K562 (cell line): ENCODE results near the gene BMI1. TPM values are rescaled to one million over a fixed set of nuclear protein-coding genes. Genes with fewer than 3 reads are reported as not detected.
A peak's percentile ranks its signal among the peaks of the same experiment; 100 is the strongest.

Experiments
- ATAC-seq: fragments of 200-7000 bp; cut with Tn5 transposase; 3 replicates; pipeline ENCODE4 v1.9.1; 2020; ENCODE audit warnings: moderate library complexity
- BruUV-seq: library from RNA; stranded (reverse); fragments of 400-500 nt; replicated peaks from 2 replicates; lab custom pipeline; 2021; lab: Mats Ljungman, UMichigan
- CTCF ChIA-PET: fragments of 300-600 bp; formaldehyde crosslinking; extraction: SDS; loops from one replicate; lab custom pipeline; 2021; ENCODE audit warnings: low intra/inter-chr PET ratio; lab: Yijun Ruan, JAX
- POLR2A ChIA-PET: fragments of 300-600, 350-650 bp; sonication (Branson Sonifier 250); formaldehyde crosslinking; extraction: SDS; loops from one replicate; lab custom pipeline; 2021; ENCODE audit warnings: antibody characterized with exemption, inconsistent platforms; lab: Yijun Ruan, JAX
- DNase-seq, 4 experiments: peaks; one replicate each; pipeline versions ENCODE4 v3.0.0 to v3.0.0-alpha.2; 2011 to 2018; ENCODE audit warnings: low spot score in 3 of 4, mixed read lengths in 3 of 4; ENCODE audit errors: extremely low read depth in 1 of 4
- FAIRE-seq: peaks from 2 replicates; lab custom pipeline; 2011; peaks lifted over from hg19 to GRCh38; lab: Jason Lieb, UNC
- H2AFZ ChIP-seq: 2 replicates; pipeline ENCODE4 v1.6.0; 2011; ENCODE audit warnings: low read depth, low read length, control low read depth, inconsistent platforms
- H3K27ac ChIP-seq: fragments of 200-600 bp; 3 replicates; pipeline ENCODE4 v1.8.0; 2011; ENCODE audit warnings: low read depth, mild to moderate bottlenecking, control low read depth, inconsistent platforms, low read length, moderate library complexity, mixed read lengths; ENCODE audit errors: extremely low read depth
- H3K27me3 ChIP-seq, 2 experiments: fragments of 300-600 bp in 1 of 2; 2 replicates in 1 of 2; 3 replicates in 1 of 2; pipeline versions ENCODE4 v1.6.0 to v1.8.0; 2011; ENCODE audit warnings: inconsistent platforms in 2 of 2, low read length in 2 of 2, mild to moderate bottlenecking in 1 of 2, mixed read lengths in 1 of 2, moderate library complexity in 1 of 2; ENCODE audit not compliant: control insufficient read depth in 2 of 2, insufficient read depth in 2 of 2
- H3K36me3 ChIP-seq: fragments of 300-600 bp; 3 replicates; pipeline ENCODE4 v1.8.0; 2011; ENCODE audit warnings: mild to moderate bottlenecking, low read length, inconsistent platforms; ENCODE audit not compliant: control insufficient read depth, insufficient read depth
- H3K4me1 ChIP-seq, 2 experiments: fragments of 200-600 bp in 1 of 2; replicated peaks in 1 of 2; 2 replicates in 1 of 2; 3 replicates in 1 of 2; pipeline versions ENCODE4 v1.5.1 to v1.8.0; 2011; ENCODE audit warnings: inconsistent platforms in 2 of 2, low read length in 2 of 2, mild to moderate bottlenecking in 1 of 2, mixed read lengths in 1 of 2, moderate library complexity in 1 of 2; ENCODE audit not compliant: control insufficient read depth in 2 of 2, insufficient read depth in 2 of 2
- H3K4me2 ChIP-seq: 2 replicates; pipeline ENCODE4 v1.6.1; 2011; ENCODE audit warnings: low read length, control low read depth, inconsistent platforms, mixed read lengths; ENCODE audit not compliant: insufficient read depth
- H3K4me3 ChIP-seq: fragments of 200-600 bp; sonication (generic), shearing (Covaris generic); 2 replicates; pipeline ENCODE4 v1.5.1; 2016; ENCODE audit warnings: control low read depth, inconsistent platforms
- H3K79me2 ChIP-seq: fragments of 200-600 bp; 3 replicates; pipeline ENCODE4 v1.8.0; 2011; ENCODE audit warnings: low read length, inconsistent platforms; ENCODE audit not compliant: control insufficient read depth, insufficient read depth
- H3K9ac ChIP-seq, 2 experiments: 2 replicates each; pipeline versions ENCODE4 v1.6.0 to v1.6.1; 2011; ENCODE audit warnings: low read depth in 2 of 2, low read length in 2 of 2, control low read depth in 1 of 2, inconsistent platforms in 1 of 2, mild to moderate bottlenecking in 1 of 2, mixed read lengths in 1 of 2; ENCODE audit not compliant: insufficient read depth in 1 of 2
- H3K9me1 ChIP-seq: one replicate; pipeline ENCODE4 v1.6.0; 2011; ENCODE audit warnings: inconsistent platforms, mild to moderate bottlenecking, low read length, moderate library complexity; ENCODE audit not compliant: control insufficient read depth, insufficient read depth
- H3K9me3 ChIP-seq: replicated peaks from 2 replicates; pipeline ENCODE4 v1.5.1; 2011; ENCODE audit warnings: low read depth, low read length, inconsistent platforms; ENCODE audit not compliant: control insufficient read depth, insufficient read depth
- H4K20me1 ChIP-seq: replicated peaks from 2 replicates; pipeline ENCODE4 v1.6.1; 2011; ENCODE audit warnings: low read length, inconsistent platforms, mixed read lengths; ENCODE audit not compliant: control insufficient read depth, insufficient read depth
- BRD9 ChIP-seq: fragments of 450-650 bp; IDR thresholded peaks from 2 replicates; pipeline ENCODE4 v1.6.1; 2018; ENCODE audit warnings: low read depth; ENCODE audit not compliant: partially characterized antibody
- BRF1 ChIP-seq: IDR thresholded peaks from 3 replicates; pipeline ENCODE4 v1.6.1; 2011; ENCODE audit warnings: borderline replicate concordance, mild to moderate bottlenecking; ENCODE audit not compliant: insufficient read length; ENCODE audit errors: extremely low read depth
- CREM ChIP-seq: IDR thresholded peaks from 2 replicates; pipeline ENCODE4 v1.6.1; 2014; ENCODE audit warnings: antibody characterized with exemption, low read depth
- DNMT1 ChIP-seq: fragments of 450-650 bp; IDR thresholded peaks from 2 replicates; pipeline ENCODE4 v1.6.1; 2016; ENCODE audit warnings: antibody characterized with exemption, mild to moderate bottlenecking
- EP300 ChIP-seq: IDR thresholded peaks from 2 replicates; pipeline ENCODE4 v1.6.1; 2012; ENCODE audit warnings: low read length, improper control_type of control experiment
- GABPB2 ChIP-seq: fragments of 250-450 bp; sonication (Bioruptor Pico); conservative IDR thresholded peaks from 2 replicates; pipeline ENCODE4 v1.5.1; 2021; ENCODE audit warnings: mild to moderate bottlenecking
- GATAD2A ChIP-seq: fragments of 450-650 bp; IDR thresholded peaks from 2 replicates; pipeline ENCODE4 v1.6.1; 2017
- HDAC6 ChIP-seq: IDR thresholded peaks from 2 replicates; pipeline ENCODE4 v1.6.1; 2012; ENCODE audit warnings: low read depth, mild to moderate bottlenecking, control low read depth, inconsistent platforms, low read length, moderate library complexity
- HLTF ChIP-seq: fragments of 450-650 bp; IDR thresholded peaks from 2 replicates; pipeline ENCODE4 v1.6.1; 2016
- MBD2 ChIP-seq: sonication (generic); IDR thresholded peaks from 2 replicates; pipeline ENCODE4 v1.6.1; 2016; ENCODE audit warnings: low read depth, borderline replicate concordance
- PML ChIP-seq: IDR thresholded peaks from 2 replicates; pipeline ENCODE4 v1.6.1; 2012; ENCODE audit warnings: low read length, inconsistent platforms
- POLR2AphosphoS5 ChIP-seq: IDR thresholded peaks from 2 replicates; pipeline ENCODE4 v1.6.1; 2011; ENCODE audit warnings: mild to moderate bottlenecking, low read depth, low read length, moderate library complexity; ENCODE audit not compliant: control insufficient read depth, insufficient read depth
- PTRF ChIP-seq: fragments of 450-650 bp; IDR thresholded peaks from 2 replicates; pipeline ENCODE4 v1.6.1; 2016; ENCODE audit warnings: mild to moderate bottlenecking, missing genetic modification characterization, missing compliant biosample characterization
- SREBF1 ChIP-seq: fragments of 150-350 bp; IDR thresholded peaks from 2 replicates; pipeline ENCODE4 v1.6.1; 2014; ENCODE audit warnings: antibody characterized with exemption, low read depth, low read length, borderline replicate concordance
- ZNF41 ChIP-seq: fragments of 250-450 bp; sonication (Bioruptor Pico); conservative IDR thresholded peaks from 2 replicates; pipeline ENCODE4 v1.4.0; 2020; ENCODE audit warnings: mild to moderate bottlenecking
- WGBS: fragments of 100-300 bp; shearing (Covaris generic); methylation state at CpG from one replicate; pipeline ENCODE4 v1.1.6; 2016; ENCODE audit warnings: low coverage, mixed read lengths; ENCODE audit not compliant: insufficient coverage; ENCODE audit errors: missing lambda C conversion rate; 5-methylcytosine and 5-hydroxymethylcytosine counted together
- in situ Hi-C: fragments of 300-500 bp; cut with MboI; formaldehyde crosslinking; loops from 4 replicates; pipeline ENCODE4 v1.15.0; 2018; ENCODE audit warnings: inconsistent platforms, mixed read lengths
- intact Hi-C: fragments of 100-400 bp; cut with micrococcal nuclease; formaldehyde crosslinking; loops from 2 replicates; pipeline ENCODE4 v1.14.2; 2022
- polyA plus RNA-seq, 8 experiments: library from polyadenylated mRNA; depleted of rRNA in 4 of 8; stranded (reverse) in 5 of 8; unstranded in 3 of 8; fragments of >200 nt; fragmentation: Nextera tagmentation in 2 of 8; fragmentation: Illumina TruSeq in 1 of 8; extraction: Ambion mirVana in 2 of 8; extraction: Trizol in 1 of 8; gene quantifications; 2 replicates each; pipeline versions ENCODE4 v1.2.1 to v1.2.3, GENCODE V29; 2011 to 2014; ENCODE audit warnings: inconsistent platforms in 1 of 8, missing spikeins in 1 of 8
- total RNA-seq, 7 experiments: library from RNA; depleted of rRNA in 6 of 7; stranded (reverse); fragments of >200 nt in 6 of 7; fragmentation: Illumina TruSeq in 2 of 7; extraction: Trizol in 2 of 7; gene quantifications; 2 replicates each; pipeline versions ENCODE4 v1.2.1 to v1.2.3, GENCODE V29; 2011 to 2021; ENCODE audit warnings: low replicate concordance in 1 of 7
- TF ChIP-seq, protein P1 (sequence below): fragments of 450-650 bp; IDR thresholded peaks from 2 replicates; pipeline ENCODE4 v1.7.0; 2016; ENCODE audit warnings: borderline replicate concordance
- TF ChIP-seq, protein P2 (sequence below): sonication (generic); formaldehyde crosslinking; IDR thresholded peaks from 2 replicates; pipeline ENCODE4 v1.8.0; 2022; ENCODE audit warnings: mild to moderate bottlenecking, missing genetic modification reagents
- TF ChIP-seq, protein P3 (sequence below): fragments of 450-650 bp; IDR thresholded peaks from 2 replicates; pipeline ENCODE4 v1.6.1; 2018; ENCODE audit warnings: mild to moderate bottlenecking, low read depth; ENCODE audit not compliant: partially characterized antibody

BMI1 gene
- total and polyA plus RNA-seq, 9 of the 15 experiments (the other 6 are each of a cell fraction or from before 2014, with no cell fraction given): 21.4 to 103 (median 70.8) TPM

DNA sequence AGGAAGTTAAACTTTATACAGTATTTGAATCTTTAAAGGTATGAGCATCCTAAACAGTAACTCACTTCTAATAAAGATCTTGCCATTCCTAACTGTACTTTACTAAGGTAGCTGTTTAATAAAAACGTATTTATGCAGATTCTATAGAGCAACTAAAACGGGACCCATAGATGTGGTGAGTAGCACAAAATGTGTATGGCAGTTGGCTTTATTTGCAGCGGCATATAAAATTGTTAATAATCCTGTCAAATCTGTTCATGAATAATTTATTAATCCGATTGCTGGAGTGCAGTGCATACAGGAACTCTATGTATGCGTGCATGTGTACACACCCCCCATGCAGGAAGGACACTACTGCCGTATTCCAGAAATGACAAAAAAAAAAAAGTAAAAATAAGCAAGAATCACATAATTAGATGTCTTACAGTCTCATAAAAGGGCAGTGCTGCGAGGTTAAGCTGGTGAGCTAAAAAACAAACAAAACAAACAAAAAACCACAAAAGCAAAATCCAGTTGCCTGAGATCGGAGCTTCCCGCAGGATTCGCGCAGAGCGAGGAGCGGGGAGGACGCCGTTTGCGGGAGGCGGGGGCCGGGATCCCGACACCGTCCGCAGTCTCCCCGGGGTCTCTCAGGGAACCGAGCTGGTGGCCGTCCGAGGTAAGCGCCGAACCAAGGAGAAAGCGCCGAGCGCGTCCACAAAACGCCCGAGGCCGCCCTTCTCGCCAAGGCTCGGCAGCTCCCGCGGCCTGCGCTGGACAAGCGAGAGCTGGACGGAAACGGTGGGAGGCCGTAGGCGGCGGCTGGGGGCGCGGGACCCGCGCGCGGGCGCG, 5.2 kb upstream of the BMI1 start:
- ATAC-seq (peak; percentile 48), DNase-seq (peak in 3 of 4 experiments; percentile 20 to 81 (median 21)), FAIRE-seq (no peak)
- POLR2A ChIA-PET: interaction anchor here (0.6 to 3.0 kb wide), 17 partner anchors 9 to 1109 kb away, joined by 3 to 25 read pairs (median 3); partner anchors contain the start of gene DNAJC1
- intact Hi-C loops (loop anchor here (2.0 to 10.0 kb wide), 4 partner anchors 75 to 788 kb away; partner anchors contain the start of gene SKIDA1), in situ Hi-C loops (no loop called here)
- no peaks in the 10 kb centered on the region for H3K9me1 ChIP-seq
- H3K27me3 ChIP-seq: no peaks in the 10 kb centered on the region
- under 1% methylated on average over 49 of the region's 53 CpGs for WGBS
- CTCF ChIA-PET: no interaction called here
- no peaks in the 10 kb centered on the region for H4K20me1 ChIP-seq
- peak overlapping the region; percentile 93 for H2AFZ ChIP-seq
- H3K9ac ChIP-seq: peak overlapping the region; percentile 84 to 90
- H3K36me3 ChIP-seq: no peaks in the 10 kb centered on the region; the same call in 2 of the 3 replicates
- H3K4me1 ChIP-seq: peaks cover 11% of the 10 kb centered on the region in 2 experiments; a peak in 3 of 5 replicates
- no peaks in the 10 kb centered on the region for H3K9me3 ChIP-seq
- peaks cover 53% of the 10 kb centered on the region for H3K79me2 ChIP-seq
- H3K4me3 ChIP-seq: peak overlapping the region; percentile 77
- peak overlapping the region; percentile 97 for H3K4me2 ChIP-seq
- BruUV-seq: no TSS peak
- H3K27ac ChIP-seq: peak overlapping the region; percentile 95
- no peak for TF ChIP-seq SREBF1
- no peak for TF ChIP-seq MBD2
- TF ChIP-seq BRF1: no peak
- TF ChIP-seq, protein P1, sequence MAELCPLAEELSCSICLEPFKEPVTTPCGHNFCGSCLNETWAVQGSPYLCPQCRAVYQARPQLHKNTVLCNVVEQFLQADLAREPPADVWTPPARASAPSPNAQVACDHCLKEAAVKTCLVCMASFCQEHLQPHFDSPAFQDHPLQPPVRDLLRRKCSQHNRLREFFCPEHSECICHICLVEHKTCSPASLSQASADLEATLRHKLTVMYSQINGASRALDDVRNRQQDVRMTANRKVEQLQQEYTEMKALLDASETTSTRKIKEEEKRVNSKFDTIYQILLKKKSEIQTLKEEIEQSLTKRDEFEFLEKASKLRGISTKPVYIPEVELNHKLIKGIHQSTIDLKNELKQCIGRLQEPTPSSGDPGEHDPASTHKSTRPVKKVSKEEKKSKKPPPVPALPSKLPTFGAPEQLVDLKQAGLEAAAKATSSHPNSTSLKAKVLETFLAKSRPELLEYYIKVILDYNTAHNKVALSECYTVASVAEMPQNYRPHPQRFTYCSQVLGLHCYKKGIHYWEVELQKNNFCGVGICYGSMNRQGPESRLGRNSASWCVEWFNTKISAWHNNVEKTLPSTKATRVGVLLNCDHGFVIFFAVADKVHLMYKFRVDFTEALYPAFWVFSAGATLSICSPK: no peak; the same call in 1 of the 2 replicates
- TF ChIP-seq POLR2AphosphoS5: no peak; the same call in 1 of the 2 replicates
- no peak for TF ChIP-seq CREM
- TF ChIP-seq GATAD2A: 0 out of 2 replicates have a peak, but pooled peaks have one; percentile 28
- no peak for TF ChIP-seq PTRF (tag)
- no peak for TF ChIP-seq HDAC6
- TF ChIP-seq, protein P2, sequence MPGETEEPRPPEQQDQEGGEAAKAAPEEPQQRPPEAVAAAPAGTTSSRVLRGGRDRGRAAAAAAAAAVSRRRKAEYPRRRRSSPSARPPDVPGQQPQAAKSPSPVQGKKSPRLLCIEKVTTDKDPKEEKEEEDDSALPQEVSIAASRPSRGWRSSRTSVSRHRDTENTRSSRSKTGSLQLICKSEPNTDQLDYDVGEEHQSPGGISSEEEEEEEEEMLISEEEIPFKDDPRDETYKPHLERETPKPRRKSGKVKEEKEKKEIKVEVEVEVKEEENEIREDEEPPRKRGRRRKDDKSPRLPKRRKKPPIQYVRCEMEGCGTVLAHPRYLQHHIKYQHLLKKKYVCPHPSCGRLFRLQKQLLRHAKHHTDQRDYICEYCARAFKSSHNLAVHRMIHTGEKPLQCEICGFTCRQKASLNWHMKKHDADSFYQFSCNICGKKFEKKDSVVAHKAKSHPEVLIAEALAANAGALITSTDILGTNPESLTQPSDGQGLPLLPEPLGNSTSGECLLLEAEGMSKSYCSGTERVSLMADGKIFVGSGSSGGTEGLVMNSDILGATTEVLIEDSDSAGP: no peak
- TF ChIP-seq ZNF41 (CRISPR knock-in tag): no peak
- no peak for TF ChIP-seq GABPB2 (CRISPR knock-in tag)
- TF ChIP-seq HLTF: peak; percentile 65; the same call in 1 of the 2 replicates
- TF ChIP-seq EP300: no peak
- TF ChIP-seq PML: no peak
- TF ChIP-seq, protein P3, sequence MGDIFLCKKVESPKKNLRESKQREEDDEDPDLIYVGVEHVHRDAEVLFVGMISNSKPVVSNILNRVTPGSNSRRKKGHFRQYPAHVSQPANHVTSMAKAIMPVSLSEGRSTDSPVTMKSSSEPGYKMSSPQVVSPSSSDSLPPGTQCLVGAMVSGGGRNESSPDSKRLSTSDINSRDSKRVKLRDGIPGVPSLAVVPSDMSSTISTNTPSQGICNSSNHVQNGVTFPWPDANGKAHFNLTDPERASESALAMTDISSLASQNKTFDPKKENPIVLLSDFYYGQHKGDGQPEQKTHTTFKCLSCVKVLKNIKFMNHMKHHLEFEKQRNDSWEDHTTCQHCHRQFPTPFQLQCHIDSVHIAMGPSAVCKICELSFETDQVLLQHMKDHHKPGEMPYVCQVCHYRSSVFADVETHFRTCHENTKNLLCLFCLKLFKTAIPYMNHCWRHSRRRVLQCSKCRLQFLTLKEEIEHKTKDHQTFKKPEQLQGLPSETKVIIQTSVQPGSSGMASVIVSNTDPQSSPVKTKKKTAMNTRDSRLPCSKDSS: no peak
- no peak for TF ChIP-seq DNMT1
- TF ChIP-seq BRD9: no peak
